Measurements from ENCODE around the gene RAD51D. TPM values are rescaled to one million over a fixed set of nuclear protein-coding genes. Genes with fewer than 3 reads are reported as not detected.

The RAD51D gene
- polyA plus RNA-seq, 1 of the 3 experiments (the other 2 are of a cell fraction), result 11.6 TPM

- ChIA-PET POLR2A (no interaction called here), CTCF (interaction anchor here (1.1 kb wide), 1 partner anchor 12 kb away, joined by 3 read pairs; no protein-coding TSS in a partner anchor)
- H3K79me2 ChIP-seq (ENCODE audit: insufficient read depth), result peaks cover 31% of the 10 kb centered on the region
- H4K20me1 ChIP-seq (ENCODE audit: insufficient read depth), result no peaks in the 10 kb centered on the region
- H3K4me3 ChIP-seq (ENCODE audit: low read depth in 2 of 2, low read length in 1 of 2), result no peak overlapping the region
- H3K9me2 ChIP-seq, result no peaks in the 10 kb centered on the region
- H3K4me1 ChIP-seq (ENCODE audit: control insufficient read depth in 1 of 2, insufficient read depth in 2 of 2, low read depth in 1 of 2, low read length in 1 of 2), result no peaks in the 10 kb centered on the region
- no peaks in the 10 kb centered on the region for H3K27me3 ChIP-seq (ENCODE audit: insufficient read depth)
- 91% methylated on average over 1 of the region's 1 CpG for WGBS (ENCODE audit: low lambda C conversion rate)
- no peaks in the 10 kb centered on the region for H3F3A ChIP-seq (replicated peaks; ENCODE audit: insufficient read depth)
- H3K36me3 ChIP-seq (replicated peaks in 1 of 2; ENCODE audit: control insufficient read depth in 1 of 2, insufficient read depth in 2 of 2, low read length in 1 of 2), result no peaks in the 10 kb centered on the region
- no peak for DNase-seq
- H3K27ac ChIP-seq (ENCODE audit: low read depth in 2 of 2, low read length in 1 of 2), result no peak overlapping the region
- no peak overlapping the region for H3K4me2 ChIP-seq
- H3K9ac ChIP-seq, result no peak overlapping the region
- no peak overlapping the region for H2AFZ ChIP-seq (ENCODE audit: low read depth)
- TF ChIP-seq CHD2 (IDR thresholded peaks at IDR 0.05; ENCODE audit: low read length, partially characterized antibody) (no peak), CTCF (IDR thresholded peaks at IDR 0.05) (no peak), MAX (IDR thresholded peaks at IDR 0.05; ENCODE audit: low read depth) (no peak), EZH2phosphoT487 (IDR thresholded peaks at IDR 0.05; ENCODE audit: borderline replicate concordance, low read depth) (no peak), EP300 (IDR thresholded peaks at IDR 0.05; ENCODE audit: borderline replicate concordance in 1 of 2, low read depth in 1 of 2, low read length in 1 of 2) (no peak), ELF1 (IDR thresholded peaks at IDR 0.05) (no peak), POLR2AphosphoS5 (IDR thresholded peaks at IDR 0.05; ENCODE audit: low read depth, low read length) (no peak), ZBTB33 (IDR thresholded peaks at IDR 0.05; ENCODE audit: borderline replicate concordance, low read depth) (no peak), PBX3 (IDR thresholded peaks at IDR 0.05) (no peak), TCF12 (IDR thresholded peaks at IDR 0.05) (no peak), RAD21 (IDR thresholded peaks at IDR 0.05; ENCODE audit: low read length) (no peak), JUND (IDR thresholded peaks at IDR 0.05) (no peak), MXI1 (IDR thresholded peaks at IDR 0.05; ENCODE audit: low read depth, low read length) (no peak), TEAD4 (IDR thresholded peaks at IDR 0.05; ENCODE audit: borderline replicate concordance, insufficient read depth) (no peak), NRF1 (IDR thresholded peaks at IDR 0.05; ENCODE audit: low read depth, low read length) (no peak), FOSL2 (IDR thresholded peaks at IDR 0.05; ENCODE audit: borderline replicate concordance, low read depth) (no peak)
- no peaks in the 10 kb centered on the region for H3K9me3 ChIP-seq
Observed at GRCh38 chr17:35057332-35057915, 62.2 kb downstream of the RAD51D start.
